SH-SY5Y (cell line): ENCODE measurements around the gene FBH1.

Experiments
- GATA2 ChIP-seq: IDR thresholded peaks from 2 replicates; pipeline ENCODE4 v1.6.1; 2011; ENCODE audit warnings: mild to moderate bottlenecking, low read depth, low read length
- GATA3 ChIP-seq: IDR thresholded peaks from 2 replicates; pipeline ENCODE4 v1.6.1; 2011; ENCODE audit warnings: low read depth, mild to moderate bottlenecking, low read length, moderate library complexity

DNA sequence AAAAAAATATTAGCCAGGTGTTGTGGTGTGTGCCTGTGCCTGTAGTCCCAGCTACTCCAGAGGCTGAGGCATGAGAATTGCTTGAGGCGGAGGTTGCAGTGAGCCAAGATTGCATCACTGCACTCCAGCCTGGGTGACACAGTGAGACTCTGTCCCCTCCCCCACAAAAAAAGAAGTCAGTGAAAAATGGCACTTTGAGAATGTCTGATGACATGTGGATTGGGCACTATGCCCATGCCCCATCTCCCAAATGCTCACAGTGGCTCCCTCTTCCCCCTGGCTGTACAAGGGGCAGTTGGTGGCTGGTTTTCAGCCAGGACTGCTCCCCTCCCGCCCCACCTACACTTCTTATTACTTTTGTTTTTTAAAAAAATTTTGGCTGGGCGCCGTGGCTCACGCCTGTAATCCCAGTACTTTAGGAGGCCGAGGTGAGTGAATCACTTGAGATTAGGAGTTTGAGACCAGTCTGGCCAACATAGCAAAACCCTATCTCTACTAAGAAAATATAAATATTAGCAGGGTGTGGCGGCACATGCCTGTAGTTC is 61.2 kb downstream of the FBH1 start:
- TF ChIP-seq GATA2: no peak
- TF ChIP-seq GATA3: no peak
